SU-DHL-6 (cell line): ENCODE results near the gene PRDM16.

Source experiments
- EZH2phosphoT487 ChIP-seq: fragments of 200-600 bp; sonication (generic), shearing (Covaris generic); conservative IDR thresholded peaks from 2 replicates; pipeline ENCODE4 v1.6.1; 2018; ENCODE audit warnings: mild to moderate bottlenecking, antibody characterized with exemption, low read length, moderate library complexity, mixed read lengths
- TF ChIP-seq, protein P1 (sequence below): fragments of 200-600 bp; sonication (generic); IDR thresholded peaks from one replicate; pipeline ENCODE4 v1.5.1; 2017; ENCODE audit warnings: antibody characterized with exemption, mild to moderate bottlenecking, low read length, moderate library complexity; ENCODE audit not compliant: insufficient read depth, poor library complexity, severe bottlenecking

GRCh38 chr1:3360646-3361257 is 291.7 kb downstream of the PRDM16 start:
- TF ChIP-seq, protein P1, sequence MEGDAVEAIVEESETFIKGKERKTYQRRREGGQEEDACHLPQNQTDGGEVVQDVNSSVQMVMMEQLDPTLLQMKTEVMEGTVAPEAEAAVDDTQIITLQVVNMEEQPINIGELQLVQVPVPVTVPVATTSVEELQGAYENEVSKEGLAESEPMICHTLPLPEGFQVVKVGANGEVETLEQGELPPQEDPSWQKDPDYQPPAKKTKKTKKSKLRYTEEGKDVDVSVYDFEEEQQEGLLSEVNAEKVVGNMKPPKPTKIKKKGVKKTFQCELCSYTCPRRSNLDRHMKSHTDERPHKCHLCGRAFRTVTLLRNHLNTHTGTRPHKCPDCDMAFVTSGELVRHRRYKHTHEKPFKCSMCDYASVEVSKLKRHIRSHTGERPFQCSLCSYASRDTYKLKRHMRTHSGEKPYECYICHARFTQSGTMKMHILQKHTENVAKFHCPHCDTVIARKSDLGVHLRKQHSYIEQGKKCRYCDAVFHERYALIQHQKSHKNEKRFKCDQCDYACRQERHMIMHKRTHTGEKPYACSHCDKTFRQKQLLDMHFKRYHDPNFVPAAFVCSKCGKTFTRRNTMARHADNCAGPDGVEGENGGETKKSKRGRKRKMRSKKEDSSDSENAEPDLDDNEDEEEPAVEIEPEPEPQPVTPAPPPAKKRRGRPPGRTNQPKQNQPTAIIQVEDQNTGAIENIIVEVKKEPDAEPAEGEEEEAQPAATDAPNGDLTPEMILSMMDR = no peak
- TF ChIP-seq EZH2phosphoT487 = no peak
